Stimulated activated CD8-positive, alpha-beta memory T cell treated with anti-CD3 and anti-CD28 coated beads, Interleukin-12 subunit alpha, Interleukin-12 subunit beta, amount 100 ng/mL, for 4 hours (primary cell): Measurements from ENCODE around the gene KNG1.

Experiments used
- DNase-seq: peaks from one replicate; pipeline ENCODE4 v3.0.0-alpha.2; 2020; ENCODE audit warnings: low read depth

KNG1 gene

DNA sequence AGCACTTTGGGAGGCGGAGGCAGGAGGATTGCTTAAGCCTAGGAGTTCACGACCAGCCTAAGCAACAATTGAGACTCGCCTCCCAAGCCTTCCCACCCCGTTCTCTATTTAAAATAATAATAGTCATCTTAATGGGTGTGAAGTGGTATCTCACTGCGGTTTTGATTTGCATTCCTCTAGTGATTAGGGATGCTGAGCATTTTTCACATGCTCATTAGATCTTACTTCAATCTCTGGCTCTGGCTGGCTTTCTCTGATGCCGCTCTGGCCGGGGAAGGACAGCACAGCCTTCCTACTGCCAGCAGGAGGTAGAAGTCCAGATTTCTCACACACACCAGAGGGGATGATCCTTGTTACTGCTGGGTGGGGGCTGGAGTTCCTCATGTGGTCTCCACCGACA lies 58.8 kb downstream of the KNG1 start:
- DNase-seq = no peak

DNA sequence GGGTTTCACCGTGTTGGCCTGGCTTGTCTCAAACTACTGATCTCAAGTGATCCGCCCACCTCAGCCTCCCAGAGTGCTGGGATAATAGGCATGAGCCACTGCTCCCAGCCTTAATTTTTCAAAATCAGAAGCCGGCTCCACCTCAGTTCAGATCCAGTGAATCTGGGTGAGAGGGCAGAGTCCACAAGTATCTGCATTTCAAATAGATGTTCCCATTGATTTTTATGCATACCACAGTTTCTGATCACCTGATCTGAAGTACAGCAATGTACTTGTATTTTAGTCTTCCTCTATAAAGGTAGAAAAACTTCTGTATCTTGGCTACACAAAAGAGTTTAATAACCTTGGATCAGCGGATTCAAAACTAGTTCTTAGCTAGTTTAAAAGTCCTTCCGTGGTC lies 62.0 kb downstream of the KNG1 start:
- no peak for DNase-seq

DNA sequence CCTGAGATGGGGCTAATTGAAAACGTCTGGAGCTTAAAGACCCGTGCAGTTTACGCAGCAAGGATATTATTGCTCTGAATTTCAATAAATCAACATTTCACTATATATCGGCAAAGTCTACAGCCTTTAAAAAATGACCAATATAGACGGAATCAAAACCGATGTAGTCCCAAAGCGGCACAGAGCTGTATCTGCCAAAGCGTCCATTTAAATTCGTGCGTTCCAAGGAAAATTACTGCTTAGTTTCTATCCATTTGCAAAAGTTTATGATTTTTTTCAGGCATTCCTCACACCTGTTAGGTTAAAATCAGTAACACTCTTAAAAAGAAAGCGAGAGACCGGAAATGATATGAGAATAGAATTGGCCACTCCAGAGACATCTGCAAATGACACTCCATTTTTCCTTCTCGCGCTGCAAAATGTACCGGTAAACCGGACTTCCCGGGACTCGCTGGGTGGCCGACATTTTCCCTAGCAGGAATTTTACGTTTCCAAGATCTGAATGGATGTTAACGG lies 65.4 kb downstream of the KNG1 start:
- DNase-seq = no peak

DNA sequence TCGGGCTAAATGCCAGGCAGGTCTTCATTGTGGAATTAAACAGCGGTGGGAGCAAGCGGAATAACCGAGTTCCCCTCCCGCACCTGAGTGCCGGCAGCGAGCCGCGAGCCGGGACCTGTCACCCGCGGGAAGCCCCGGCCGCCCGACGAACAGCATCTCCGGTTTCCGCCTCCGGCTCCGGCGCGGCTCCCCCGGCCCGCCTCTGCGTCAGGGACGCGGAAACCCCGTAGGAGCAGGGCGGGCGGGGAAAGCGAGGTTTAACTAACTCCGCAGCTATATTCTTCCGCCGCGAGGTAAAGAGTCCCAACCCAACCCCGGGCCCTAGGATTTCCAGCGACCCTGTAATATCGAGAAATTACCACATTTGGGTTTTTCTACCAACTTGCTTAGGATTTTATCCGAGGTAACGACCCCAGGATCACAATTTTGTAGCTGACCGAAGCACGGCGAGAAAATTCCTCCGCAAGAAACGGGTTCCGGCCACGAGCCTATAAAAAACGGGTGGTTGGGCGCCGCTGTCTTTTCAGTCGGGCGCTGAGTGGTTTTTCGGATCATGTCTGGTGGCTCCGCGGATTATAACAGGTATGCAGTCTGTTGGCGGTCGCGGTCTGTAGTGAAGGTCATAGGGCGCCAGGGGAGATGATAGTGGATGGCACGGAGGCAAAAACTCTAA lies 66.0 kb downstream of the KNG1 start, which contains the start of gene EIF4A2:
Gene EIF4A2 (plus strand): TSS at position 520 of the 673 bp plus-strand sequence. CDS start 34 bp downstream, at position 554.
- DNase-seq = peak; percentile 84

DNA sequence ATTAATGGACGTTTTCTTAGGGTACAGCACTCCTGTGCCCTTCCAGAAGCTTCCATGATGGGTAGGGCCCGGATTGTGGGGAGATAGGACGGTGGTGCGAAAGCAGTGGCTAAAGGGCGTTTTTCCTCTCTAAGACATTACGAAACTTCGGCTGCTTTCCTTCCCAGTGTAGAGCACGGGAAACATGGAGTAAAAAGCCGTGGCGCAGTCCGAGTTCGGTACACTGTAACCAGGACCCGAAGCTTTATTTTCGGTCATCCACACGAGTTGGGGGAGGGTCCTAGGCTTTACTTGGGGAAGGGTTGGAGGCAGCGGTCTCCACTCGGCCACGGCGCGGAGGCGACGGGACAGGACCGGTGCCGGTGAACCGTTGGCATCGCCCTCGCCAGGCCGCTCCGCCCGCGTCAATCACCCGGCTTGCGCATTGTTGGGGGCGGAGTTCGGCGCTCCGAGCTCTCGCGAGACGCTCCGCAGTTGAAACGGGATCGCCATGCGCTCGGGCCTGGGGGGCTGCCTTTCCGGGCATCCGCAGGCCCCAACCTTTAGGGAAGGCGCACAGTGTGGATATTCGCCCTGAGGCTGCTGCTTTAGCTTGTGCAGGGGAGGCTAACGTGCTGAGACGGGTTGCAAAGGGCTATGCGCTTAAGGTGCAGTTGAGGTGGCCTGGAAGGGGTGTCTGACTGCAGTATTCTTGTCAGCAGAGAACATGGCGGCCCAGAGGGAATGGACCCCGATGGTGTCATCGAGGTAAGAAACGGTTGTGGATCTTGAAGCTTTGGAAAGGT lies 66.8 kb downstream of the KNG1 start:
- DNase-seq = peak; percentile 70

DNA sequence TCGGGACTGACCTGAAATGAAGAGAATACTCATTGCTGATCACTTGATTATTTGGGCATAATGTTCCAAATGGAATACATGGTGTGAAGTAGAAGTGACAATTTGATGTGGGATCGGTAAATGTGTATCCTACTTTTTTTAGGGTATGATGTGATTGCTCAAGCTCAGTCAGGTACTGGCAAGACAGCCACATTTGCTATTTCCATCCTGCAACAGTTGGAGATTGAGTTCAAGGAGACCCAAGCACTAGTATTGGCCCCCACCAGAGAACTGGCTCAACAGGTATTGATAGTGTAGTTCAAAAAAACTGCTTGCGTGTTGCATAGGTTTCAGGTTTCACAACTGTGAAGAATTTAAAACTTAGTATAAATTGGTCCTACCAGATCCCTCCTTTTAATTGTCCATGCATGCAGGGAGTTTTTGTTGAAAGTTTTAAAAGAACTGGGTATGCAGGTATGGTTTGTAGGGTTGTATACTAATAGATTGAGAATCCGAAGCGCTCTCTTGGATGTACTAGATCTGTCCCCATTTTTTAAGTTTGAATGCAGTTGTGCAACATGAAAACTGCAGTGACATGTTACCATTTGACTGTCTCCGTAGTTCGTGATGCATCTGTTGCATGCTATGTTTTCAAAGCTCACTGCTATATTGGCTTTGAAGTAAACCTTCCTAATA lies 67.8 kb downstream of the KNG1 start:
- no peak for DNase-seq

DNA sequence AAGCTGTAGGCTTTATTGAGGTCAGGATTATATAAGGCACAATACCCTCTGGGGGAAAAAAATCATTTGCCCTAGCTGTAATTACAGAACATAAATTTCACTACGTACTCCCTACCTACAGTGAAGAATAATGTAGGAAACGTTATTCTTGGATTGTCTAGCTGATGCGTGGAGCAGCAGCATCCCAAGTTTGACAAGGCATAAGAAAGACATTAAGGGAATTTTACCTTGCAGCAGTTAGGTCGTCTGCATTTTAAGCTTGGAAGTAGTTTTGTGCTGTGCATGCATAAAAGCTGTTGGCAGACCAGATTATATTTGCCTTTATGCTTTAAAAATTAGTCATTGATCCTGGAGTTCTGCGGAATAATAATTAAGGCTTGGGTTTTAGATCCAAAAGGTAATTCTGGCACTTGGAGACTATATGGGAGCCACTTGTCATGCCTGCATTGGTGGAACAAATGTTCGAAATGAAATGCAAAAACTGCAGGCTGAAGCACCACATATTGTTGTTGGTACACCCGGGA lies 68.4 kb downstream of the KNG1 start:
- DNase-seq = no peak

DNA sequence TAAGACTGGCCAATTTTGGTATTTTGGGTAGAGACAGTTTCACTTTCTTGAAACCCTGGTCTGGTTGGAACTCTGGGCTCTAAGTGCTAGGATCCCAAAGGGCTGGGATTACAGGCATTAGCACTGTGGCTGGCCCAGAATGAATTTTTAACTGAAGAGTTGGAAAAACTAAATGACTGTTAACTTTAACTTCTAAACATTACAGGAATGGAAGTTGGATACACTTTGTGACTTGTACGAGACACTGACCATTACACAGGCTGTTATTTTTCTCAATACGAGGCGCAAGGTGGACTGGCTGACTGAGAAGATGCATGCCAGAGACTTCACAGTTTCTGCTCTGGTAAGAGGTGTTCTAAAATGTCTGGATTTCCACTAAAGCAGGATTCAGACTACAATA lies 69.8 kb downstream of the KNG1 start:
- DNase-seq = no peak

DNA sequence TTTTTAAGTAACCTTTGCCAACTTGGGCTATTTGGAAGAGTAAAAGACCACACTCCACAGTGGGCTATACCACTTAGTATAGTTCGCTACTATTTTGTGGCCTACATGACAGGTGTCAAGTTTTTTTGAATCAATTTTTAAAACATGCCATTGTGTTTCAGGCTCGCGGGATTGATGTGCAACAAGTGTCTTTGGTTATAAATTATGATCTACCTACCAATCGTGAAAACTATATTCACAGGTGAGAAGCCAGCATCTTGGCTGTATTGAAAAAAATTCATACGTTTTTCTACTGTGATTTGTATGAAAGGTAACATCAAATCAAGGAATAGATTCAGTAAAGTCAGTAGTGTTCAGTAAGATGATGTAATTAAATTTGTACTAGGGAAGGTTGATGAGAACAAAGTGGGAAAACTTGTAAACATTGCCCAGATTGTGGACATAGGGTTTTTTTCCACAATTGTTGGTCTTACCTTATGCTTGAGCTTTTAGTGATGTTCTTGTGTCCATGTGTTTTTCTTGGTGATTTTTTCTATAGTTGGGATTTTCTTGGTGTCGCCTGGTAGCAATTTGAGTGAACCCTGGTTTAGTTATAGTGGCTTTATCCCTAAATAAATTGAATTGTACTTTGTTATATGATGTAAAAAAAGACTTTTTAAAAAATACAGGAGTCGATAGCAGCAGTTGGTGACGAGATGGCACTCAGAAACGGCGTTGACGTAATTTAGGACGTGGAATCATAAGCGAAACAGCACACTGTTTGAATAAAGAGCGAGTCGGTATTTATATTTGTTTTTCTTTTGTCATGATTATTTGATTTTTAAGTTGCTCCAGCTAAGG lies 70.7 kb downstream of the KNG1 start:
- no peak for DNase-seq

DNA sequence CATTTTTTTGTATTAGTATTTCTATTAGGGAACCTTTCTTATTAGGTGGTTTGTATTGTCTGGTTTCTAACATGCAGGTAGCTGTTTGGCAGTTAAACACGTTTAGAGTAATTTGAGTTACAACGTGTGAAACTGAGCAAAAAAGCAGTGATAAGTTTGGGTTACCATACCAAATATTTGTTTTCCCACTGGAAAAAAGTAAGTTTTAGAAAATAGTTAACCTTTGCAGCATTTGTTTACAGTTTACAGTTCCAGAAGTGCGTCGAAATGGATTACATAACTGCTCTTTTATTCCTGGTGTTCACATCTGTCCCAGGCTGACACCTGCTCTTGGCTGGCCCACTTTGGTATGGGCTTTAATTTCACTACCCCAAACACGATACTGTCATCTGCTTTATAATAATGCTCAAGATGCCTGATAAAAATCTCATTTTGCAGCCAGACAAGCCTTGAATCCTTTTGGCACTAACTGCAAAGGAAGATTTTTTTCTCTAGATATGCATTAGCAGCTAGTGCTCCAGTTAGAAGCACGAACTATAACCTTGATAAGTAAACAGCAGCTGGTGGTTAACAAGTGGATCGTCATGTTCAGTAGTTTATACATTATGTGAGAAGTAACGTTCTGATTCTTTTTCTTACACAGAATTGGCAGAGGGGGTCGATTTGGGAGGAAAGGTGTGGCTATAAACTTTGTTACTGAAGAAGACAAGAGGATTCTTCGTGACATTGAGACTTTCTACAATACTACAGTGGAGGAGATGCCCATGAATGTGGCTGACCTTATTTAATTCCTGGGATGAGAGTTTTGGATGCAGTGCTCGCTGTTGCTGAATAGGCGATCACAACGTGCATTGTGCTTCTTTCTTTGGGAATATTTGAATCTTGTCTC lies 71.6 kb downstream of the KNG1 start:
- DNase-seq = no peak

DNA sequence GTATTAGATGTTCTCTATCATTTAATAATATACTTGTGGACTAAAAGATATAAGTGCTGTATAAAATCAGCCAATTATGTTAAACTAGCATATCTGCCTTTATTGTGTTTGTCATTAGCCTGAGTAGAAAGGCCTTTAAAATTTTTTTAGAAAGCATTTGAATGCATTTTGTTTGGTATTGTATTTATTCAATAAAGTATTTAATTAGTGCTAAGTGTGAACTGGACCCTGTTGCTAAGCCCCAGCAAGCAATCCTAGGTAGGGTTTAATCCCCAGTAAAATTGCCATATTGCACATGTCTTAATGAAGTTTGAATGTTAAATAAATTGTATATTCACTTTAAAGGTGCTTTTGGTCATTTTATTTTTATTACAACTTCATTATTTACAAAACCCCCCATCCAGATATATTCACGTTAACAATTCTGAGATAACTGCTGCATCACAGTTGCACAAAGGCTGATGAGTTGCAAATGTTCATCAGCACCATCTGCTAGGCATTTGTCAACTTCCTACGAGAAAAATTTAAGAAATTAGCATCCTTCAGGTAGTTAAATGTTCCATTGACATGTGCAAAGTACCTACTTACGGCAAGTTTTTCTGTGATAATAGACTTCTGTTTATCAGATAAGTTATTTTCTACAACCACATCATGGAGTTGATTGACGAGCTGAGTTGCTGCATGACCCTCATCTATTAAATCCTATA lies 72.5 kb downstream of the KNG1 start:
- no peak for DNase-seq

DNA sequence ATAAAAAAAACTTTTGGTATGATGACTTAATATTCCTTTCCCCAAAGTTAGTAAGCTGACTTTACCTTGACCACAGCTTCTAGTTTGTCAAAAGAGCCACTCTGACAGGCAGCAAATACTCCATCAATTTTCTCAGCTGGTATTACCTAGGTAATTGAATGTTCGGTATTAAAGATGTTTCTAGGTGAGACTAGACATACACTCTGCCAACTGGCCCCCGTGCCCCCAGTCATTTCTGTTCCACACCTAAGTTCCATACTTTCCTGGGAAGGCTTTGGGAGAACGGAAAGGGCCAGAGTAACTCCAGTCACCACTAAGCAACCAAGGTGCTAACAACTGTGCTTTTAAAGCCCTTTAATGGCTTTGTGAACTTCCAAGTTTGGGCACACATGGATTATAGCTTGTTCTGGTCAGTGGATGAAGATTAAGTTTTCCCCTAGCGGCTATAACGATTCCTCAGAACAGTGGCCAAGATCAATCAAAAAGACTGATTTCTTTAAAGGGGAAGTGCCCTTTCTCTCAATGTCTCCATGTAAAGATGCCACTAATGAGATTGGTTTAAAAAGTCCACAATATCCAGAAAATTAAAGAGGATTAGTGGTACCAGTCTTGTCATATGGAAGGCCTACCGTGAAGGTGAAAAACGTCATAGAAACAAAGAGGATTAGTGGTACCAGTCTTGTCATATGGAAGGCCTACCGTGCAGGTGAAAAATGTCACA lies 73.3 kb downstream of the KNG1 start:
- no peak for DNase-seq
